T-helper 17 cell (primary cell): ENCODE data around the gene GOLGA6L10. TPM values are rescaled to one million over a fixed set of nuclear protein-coding genes. Genes with fewer than 3 reads are reported as not detected.
A peak's percentile ranks its signal among the peaks of the same experiment; 100 is the strongest.
"Not testable (repeated sequence)": the region's sequence is repeated elsewhere in the genome, so short reads cannot be mapped to it uniquely, and the experiment has no call there.

Experiments used
- ATAC-seq: fragments of 150-1000 bp; cut with Tn5 transposase; 2 replicates; pipeline ENCODE4 v1.10.0; 2021; ENCODE audit warnings: mild to moderate bottlenecking, moderate library complexity
- DNase-seq, 3 donors: peaks; one replicate each; pipeline versions ENCODE4 v3.0.0 to v3.0.0-alpha.2; 2020 to 2021
- H3K9me3 ChIP-seq: one replicate; pipeline ENCODE4 v1.7.0; 2013; ENCODE audit warnings: low read length, mild to moderate bottlenecking; ENCODE audit not compliant: control insufficient read depth, poor library complexity, severe bottlenecking
- H3K27ac Mint-ChIP-seq: one replicate; pipeline ENCODE4 v1.8.0; 2022; ENCODE audit warnings: mild to moderate bottlenecking, moderate library complexity, mixed read lengths
- H3K27me3 Mint-ChIP-seq: one replicate; pipeline ENCODE4 v1.8.0; 2022; ENCODE audit warnings: mixed read lengths
- H3K36me3 Mint-ChIP-seq: one replicate; pipeline ENCODE4 v1.8.0; 2022; ENCODE audit warnings: low read depth, mixed read lengths
- H3K4me1 Mint-ChIP-seq: one replicate; pipeline ENCODE4 v1.8.0; 2022; ENCODE audit warnings: mild to moderate bottlenecking, mixed read lengths
- H3K4me3 Mint-ChIP-seq: one replicate; pipeline ENCODE4 v1.8.0; 2022; ENCODE audit warnings: mild to moderate bottlenecking, moderate library complexity, mixed read lengths
- total RNA-seq, 4 donors: library from RNA in 2 of 4; stranded (reverse) in 2 of 4; gene quantifications; one replicate each; pipeline ENCODE4 v1.2.3 and lab custom pipeline; 2022 to 2026

Gene GOLGA6L10
- total RNA-seq, 2 donors from 2014 or later: 1.4 to 1.9 TPM

GRCh38 chr15:82365692-82366323 is 16.5 kb upstream of the GOLGA6L10 start:
- H3K4me3 Mint-ChIP-seq, H3K36me3 Mint-ChIP-seq, H3K27ac Mint-ChIP-seq, H3K4me1 Mint-ChIP-seq, H3K9me3 ChIP-seq, H3K27me3 Mint-ChIP-seq: not testable (repeated sequence)
- DNase-seq (peak in 2 of 3 donors; percentile 10 to 46), ATAC-seq (peak; percentile 99)

GRCh38 chr15:82364548-82364947 is 15.3 kb upstream of the GOLGA6L10 start:
- ATAC-seq, H3K27me3 Mint-ChIP-seq, H3K36me3 Mint-ChIP-seq, H3K27ac Mint-ChIP-seq, DNase-seq, H3K9me3 ChIP-seq, H3K4me3 Mint-ChIP-seq, H3K4me1 Mint-ChIP-seq: not testable (repeated sequence)

GRCh38 chr15:82362790-82363189 is 13.5 kb upstream of the GOLGA6L10 start:
- H3K27ac Mint-ChIP-seq, H3K4me3 Mint-ChIP-seq, H3K9me3 ChIP-seq, H3K36me3 Mint-ChIP-seq, ATAC-seq, H3K27me3 Mint-ChIP-seq, DNase-seq, H3K4me1 Mint-ChIP-seq: not testable (repeated sequence)

GRCh38 chr15:82360618-82361017 is 11.3 kb upstream of the GOLGA6L10 start:
- H3K4me1 Mint-ChIP-seq, DNase-seq, ATAC-seq, H3K9me3 ChIP-seq, H3K27ac Mint-ChIP-seq, H3K4me3 Mint-ChIP-seq, H3K36me3 Mint-ChIP-seq, H3K27me3 Mint-ChIP-seq: not testable (repeated sequence)

- not testable (repeated sequence) for H3K27me3 Mint-ChIP-seq
Measured at GRCh38 chr15:82355055-82355454, 5.8 kb upstream of the GOLGA6L10 start.

GRCh38 chr15:82354546-82354945 is 5.3 kb upstream of the GOLGA6L10 start:
- not testable (repeated sequence) for H3K27me3 Mint-ChIP-seq, H3K36me3 Mint-ChIP-seq, ATAC-seq, H3K4me3 Mint-ChIP-seq, H3K4me1 Mint-ChIP-seq, H3K9me3 ChIP-seq, H3K27ac Mint-ChIP-seq, DNase-seq

More at GRCh38 chr15:82355055-82355454, 5.8 kb upstream of the GOLGA6L10 start:
- not testable (repeated sequence) for H3K27ac Mint-ChIP-seq, ATAC-seq, H3K4me1 Mint-ChIP-seq, H3K9me3 ChIP-seq, H3K36me3 Mint-ChIP-seq, DNase-seq, H3K4me3 Mint-ChIP-seq

GRCh38 chr15:82347645-82348044 is 1.6 kb downstream of the GOLGA6L10 start:
- not testable (repeated sequence) for H3K27me3 Mint-ChIP-seq, H3K4me1 Mint-ChIP-seq, ATAC-seq, H3K9me3 ChIP-seq, H3K27ac Mint-ChIP-seq, H3K36me3 Mint-ChIP-seq, H3K4me3 Mint-ChIP-seq, DNase-seq

GRCh38 chr15:82345176-82345575 is 4.1 kb downstream of the GOLGA6L10 start:
- H3K27me3 Mint-ChIP-seq, DNase-seq, H3K4me3 Mint-ChIP-seq, H3K9me3 ChIP-seq, H3K4me1 Mint-ChIP-seq, H3K36me3 Mint-ChIP-seq, ATAC-seq, H3K27ac Mint-ChIP-seq: not testable (repeated sequence)

GRCh38 chr15:82344421-82344820 is 4.9 kb downstream of the GOLGA6L10 start:
- not testable (repeated sequence) for H3K9me3 ChIP-seq, H3K27ac Mint-ChIP-seq, ATAC-seq, DNase-seq, H3K36me3 Mint-ChIP-seq, H3K4me1 Mint-ChIP-seq, H3K4me3 Mint-ChIP-seq, H3K27me3 Mint-ChIP-seq

GRCh38 chr15:82343851-82344250 is 5.4 kb downstream of the GOLGA6L10 start:
- not testable (repeated sequence) for H3K9me3 ChIP-seq, H3K27ac Mint-ChIP-seq, DNase-seq, H3K4me3 Mint-ChIP-seq, H3K27me3 Mint-ChIP-seq, H3K36me3 Mint-ChIP-seq, H3K4me1 Mint-ChIP-seq, ATAC-seq

- not testable (repeated sequence) for ATAC-seq, DNase-seq, H3K27me3 Mint-ChIP-seq, H3K4me3 Mint-ChIP-seq, H3K36me3 Mint-ChIP-seq, H3K9me3 ChIP-seq, H3K4me1 Mint-ChIP-seq, H3K27ac Mint-ChIP-seq
Measured at GRCh38 chr15:82342632-82343374, 6.5 kb downstream of the GOLGA6L10 start.

GRCh38 chr15:82338573-82338972 is 10.7 kb downstream of the GOLGA6L10 start:
- H3K4me1 Mint-ChIP-seq, H3K36me3 Mint-ChIP-seq, DNase-seq, H3K4me3 Mint-ChIP-seq, H3K27me3 Mint-ChIP-seq, ATAC-seq, H3K9me3 ChIP-seq, H3K27ac Mint-ChIP-seq: not testable (repeated sequence)

GRCh38 chr15:82338053-82338452 is 11.2 kb downstream of the GOLGA6L10 start:
- not testable (repeated sequence) for H3K4me3 Mint-ChIP-seq, H3K27ac Mint-ChIP-seq, H3K27me3 Mint-ChIP-seq, DNase-seq, H3K36me3 Mint-ChIP-seq, H3K9me3 ChIP-seq, ATAC-seq, H3K4me1 Mint-ChIP-seq

- H3K27ac Mint-ChIP-seq, DNase-seq, H3K36me3 Mint-ChIP-seq, H3K27me3 Mint-ChIP-seq, H3K4me3 Mint-ChIP-seq, H3K9me3 ChIP-seq, H3K4me1 Mint-ChIP-seq, ATAC-seq: not testable (repeated sequence)
Measured at GRCh38 chr15:82337051-82337450, 12.2 kb downstream of the GOLGA6L10 start.
